Measurements from ENCODE around the gene KLF16. TPM values are rescaled to one million over a fixed set of nuclear protein-coding genes. Genes with fewer than 3 reads are reported as not detected.

Gene KLF16
- total RNA-seq, 2 experiments from 2014 or later = 22.6 to 28.1 TPM

DNA sequence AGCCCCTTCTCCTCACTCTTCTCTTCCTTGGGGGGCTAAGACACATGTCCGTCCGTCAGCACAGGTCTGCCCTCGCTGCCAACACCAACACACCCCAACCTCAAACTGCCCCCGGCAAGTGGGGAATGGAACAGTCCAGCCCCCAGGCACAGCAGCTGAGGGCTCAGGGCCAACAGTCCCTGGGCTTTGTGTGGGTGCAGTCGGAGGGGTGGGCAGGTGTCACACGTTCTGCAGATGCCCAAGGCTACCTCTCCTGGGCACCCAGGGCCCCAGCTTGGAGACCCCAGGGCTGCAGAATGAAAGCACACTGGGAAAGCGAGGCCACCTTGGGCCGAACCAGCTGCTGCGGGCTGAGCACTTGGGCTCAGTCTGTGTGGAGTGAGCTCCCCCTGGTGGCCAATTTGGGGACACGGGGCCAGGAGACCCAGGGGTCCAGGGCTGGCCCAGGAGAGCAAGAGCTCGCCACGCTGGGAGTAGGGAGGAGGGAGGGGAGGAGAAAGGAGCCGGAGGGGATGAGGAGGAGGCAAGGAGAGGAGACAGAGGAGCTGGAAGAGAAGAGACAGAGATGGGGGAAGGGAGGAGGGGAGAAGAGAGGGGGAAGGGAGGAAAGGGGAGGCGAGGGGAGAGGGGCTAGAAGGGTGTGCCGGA is 37.3 kb downstream of the KLF16 start:
- peaks cover 6% of the 10 kb centered on the region for H3K36me3 Mint-ChIP-seq
- H3K27me3 Mint-ChIP-seq = no peaks in the 10 kb centered on the region
- no peak overlapping the region for H3K27ac Mint-ChIP-seq
- ATAC-seq = peak; percentile 87
- no peaks in the 10 kb centered on the region for H3K9me3 Mint-ChIP-seq (ENCODE audit: low read depth)
- CTCF ChIA-PET = interaction anchor here (0.5 to 3.8 kb wide), 32 partner anchors 12 to 1863 kb away, joined by 3 to 42 read pairs (median 4); partner anchors contain the start of genes ATP8B3 and REEP6
- no peak overlapping the region for H3K4me3 Mint-ChIP-seq
- peak; percentile 81 for DNase-seq
- H3K4me1 Mint-ChIP-seq = no peaks in the 10 kb centered on the region

DNA sequence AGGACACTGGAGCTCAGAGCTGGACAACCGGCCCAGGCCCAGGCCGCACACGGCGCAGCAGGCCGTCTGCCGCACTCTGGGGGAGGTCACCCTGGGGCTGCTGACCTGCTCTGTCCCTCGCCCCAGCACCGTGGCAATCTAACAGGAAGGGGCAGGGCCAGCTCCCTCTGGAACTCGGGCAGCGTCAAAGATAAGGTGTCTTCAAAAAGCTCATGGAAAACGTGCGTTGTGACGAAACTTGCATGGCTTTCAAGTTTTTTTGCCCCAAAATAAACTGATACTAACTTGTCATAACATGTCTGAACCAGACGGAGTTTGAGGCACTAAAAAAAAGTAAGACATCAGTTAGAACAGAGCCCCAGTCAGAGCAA is 39.1 kb downstream of the KLF16 start:
- no peak overlapping the region for H3K4me3 Mint-ChIP-seq
- ATAC-seq (no peak), DNase-seq (no peak)
- CTCF ChIA-PET = interaction anchor here (1.2 to 3.8 kb wide), 4 partner anchors 10 to 278 kb away, joined by 3 to 32 read pairs (median 5); no protein-coding TSS in a partner anchor
- peaks cover 8% of the 10 kb centered on the region for H3K36me3 Mint-ChIP-seq
- H3K27me3 Mint-ChIP-seq = no peaks in the 10 kb centered on the region
- H3K27ac Mint-ChIP-seq = no peak overlapping the region
- H3K4me1 Mint-ChIP-seq = no peaks in the 10 kb centered on the region
- no peaks in the 10 kb centered on the region for H3K9me3 Mint-ChIP-seq (ENCODE audit: low read depth)

DNA sequence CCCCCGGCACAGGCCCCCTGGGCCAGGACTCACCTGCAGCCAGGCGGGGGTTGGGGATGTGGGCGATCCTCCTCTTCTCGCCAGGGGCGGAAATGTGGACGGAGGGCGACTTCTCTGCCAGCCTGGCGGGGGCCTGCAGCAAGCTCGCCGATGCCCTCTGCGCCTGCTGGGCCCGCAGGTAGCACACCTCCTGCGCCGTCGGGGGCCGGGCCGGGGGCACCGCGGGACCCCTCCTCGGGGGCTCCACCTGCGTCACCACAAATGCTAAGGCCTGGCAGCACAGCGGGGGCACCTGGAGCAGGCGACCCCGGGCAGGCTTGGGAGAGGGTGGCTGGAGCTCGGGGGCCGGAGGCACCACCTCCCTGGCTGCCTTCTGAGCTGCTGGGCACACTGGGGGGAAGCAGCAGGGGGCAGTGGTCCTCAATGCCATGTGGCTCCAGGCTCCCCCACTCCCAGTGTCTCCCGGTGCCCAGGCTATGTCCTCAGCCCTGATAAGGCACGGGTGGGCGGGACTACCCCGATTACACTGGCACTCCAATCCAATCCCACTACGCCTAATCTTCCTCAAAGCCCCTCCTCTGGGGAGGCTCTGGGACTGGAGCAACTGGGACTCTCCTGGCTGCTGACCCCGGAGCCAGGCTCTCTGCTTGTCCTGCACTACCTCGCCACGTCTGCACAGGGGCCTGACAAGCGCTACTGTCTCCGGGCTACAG is 39.7 kb downstream of the KLF16 start:
- no peak overlapping the region for H3K27ac Mint-ChIP-seq
- no peaks in the 10 kb centered on the region for H3K9me3 Mint-ChIP-seq (ENCODE audit: low read depth)
- H3K4me1 Mint-ChIP-seq = no peaks in the 10 kb centered on the region
- H3K36me3 Mint-ChIP-seq = peaks cover 8% of the 10 kb centered on the region
- DNase-seq (no peak), ATAC-seq (no peak)
- CTCF ChIA-PET = interaction anchor here (1.2 to 3.8 kb wide), 4 partner anchors 9 to 277 kb away, joined by 3 to 32 read pairs (median 5); no protein-coding TSS in a partner anchor
- H3K4me3 Mint-ChIP-seq = no peak overlapping the region
- H3K27me3 Mint-ChIP-seq = no peaks in the 10 kb centered on the region

DNA sequence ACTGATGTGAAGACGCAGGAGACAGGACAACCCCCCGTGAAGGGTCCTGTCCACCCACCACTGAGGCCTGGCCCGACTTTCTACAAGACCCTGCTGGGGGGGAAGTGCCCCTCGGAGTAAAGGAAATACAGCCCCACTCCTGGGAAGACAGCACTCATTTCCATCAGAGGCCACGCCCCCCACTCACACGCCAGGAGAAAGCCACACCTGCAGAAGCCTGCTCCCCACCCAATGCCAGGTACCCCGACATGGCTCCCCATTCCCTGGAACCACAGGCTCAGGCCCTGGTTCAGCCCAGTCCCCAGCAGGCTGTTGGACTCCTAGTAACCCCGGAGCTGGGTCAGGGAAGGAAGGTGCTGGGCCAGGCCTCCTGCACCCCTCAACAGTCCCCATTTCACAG is 40.4 kb downstream of the KLF16 start:
- Mint-ChIP-seq H3K4me3 (no peak overlapping the region), H3K27ac (no peak overlapping the region), H3K36me3 (peaks cover 10% of the 10 kb centered on the region), H3K4me1 (no peaks in the 10 kb centered on the region), H3K27me3 (no peaks in the 10 kb centered on the region), H3K9me3 (ENCODE audit: low read depth) (no peaks in the 10 kb centered on the region)
- no peak for DNase-seq
- no peak for ATAC-seq
- CTCF ChIA-PET = interaction anchor here (1.2 to 1.8 kb wide), 3 partner anchors 9 to 276 kb away, joined by 3 to 6 read pairs (median 4); no protein-coding TSS in a partner anchor

DNA sequence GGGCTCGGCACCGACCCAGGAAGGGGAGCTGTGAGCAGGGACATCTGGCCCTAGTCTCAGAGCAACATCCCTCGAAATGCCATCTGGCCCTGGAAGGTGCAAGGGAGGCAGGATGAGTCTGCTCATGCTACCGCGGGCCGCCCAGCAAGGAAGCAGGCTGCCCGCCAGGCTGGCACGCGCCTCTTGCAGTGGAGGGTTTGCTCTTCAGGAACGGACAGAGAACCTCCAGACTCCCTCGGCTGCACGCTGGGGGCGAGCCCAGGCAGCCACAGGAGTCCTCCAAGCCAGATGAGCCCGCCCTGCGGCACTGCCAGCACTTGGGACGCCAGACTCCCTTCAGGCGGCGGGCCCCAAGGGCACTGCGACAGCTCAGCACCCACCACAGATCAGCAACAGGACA is 41.2 kb downstream of the KLF16 start:
- CTCF ChIA-PET = interaction anchor here (1.3 kb wide), 1 partner anchor 15 kb away, joined by 3 read pairs; no protein-coding TSS in a partner anchor
- peaks cover 10% of the 10 kb centered on the region for H3K36me3 Mint-ChIP-seq
- DNase-seq (no peak), ATAC-seq (no peak)
- H3K9me3 Mint-ChIP-seq (ENCODE audit: low read depth) = no peaks in the 10 kb centered on the region
- no peak overlapping the region for H3K27ac Mint-ChIP-seq
- no peaks in the 10 kb centered on the region for H3K4me1 Mint-ChIP-seq
- H3K4me3 Mint-ChIP-seq = no peak overlapping the region
- H3K27me3 Mint-ChIP-seq = no peaks in the 10 kb centered on the region

DNA sequence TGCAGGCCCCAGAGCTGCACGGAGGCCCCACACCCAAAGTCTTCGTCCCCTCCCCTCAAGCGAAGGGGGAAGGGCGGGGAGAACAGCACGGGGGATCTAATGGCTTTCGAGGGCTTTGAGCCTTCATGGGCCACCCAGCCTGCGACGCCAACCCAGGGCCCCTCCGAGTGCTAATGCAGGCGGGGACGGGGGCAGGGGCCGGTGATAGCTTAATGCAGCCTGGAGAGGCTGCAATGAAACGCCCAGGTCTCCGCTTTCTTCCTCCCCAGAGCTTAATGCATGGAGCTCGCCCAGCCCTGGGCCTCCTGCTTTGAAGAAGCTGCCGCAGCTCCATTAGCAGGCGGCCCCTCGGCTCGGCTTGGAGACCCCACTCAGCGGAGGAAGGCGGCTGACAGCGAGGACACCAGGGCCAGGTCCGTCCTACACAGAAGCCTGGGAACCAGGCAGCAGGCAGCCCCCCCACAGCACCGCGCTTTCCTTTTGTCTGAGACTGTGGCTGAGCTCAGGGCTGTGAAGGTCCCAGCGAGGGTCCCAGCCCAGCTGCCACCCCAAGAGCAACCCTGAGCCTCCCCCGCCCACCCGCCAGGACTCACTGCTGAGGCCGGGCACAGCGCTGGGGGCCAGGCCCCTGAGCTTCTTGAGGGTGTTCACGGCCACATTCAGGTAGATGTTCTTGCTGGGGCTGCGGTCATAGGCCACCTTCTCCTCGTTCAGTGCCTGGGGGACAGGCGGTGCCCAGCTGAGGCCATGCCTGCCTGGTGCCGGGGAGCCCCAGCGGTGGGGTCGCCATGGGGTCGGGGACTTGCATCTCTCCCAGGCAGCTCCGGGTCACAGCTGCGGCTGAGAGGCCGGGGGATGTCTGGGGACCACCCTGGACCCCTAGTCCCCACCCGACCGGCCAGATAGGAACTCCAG is 43.8 kb downstream of the KLF16 start:
- Mint-ChIP-seq H3K4me3 (no peak overlapping the region), H3K27ac (no peak overlapping the region), H3K9me3 (ENCODE audit: low read depth) (no peaks in the 10 kb centered on the region), H3K36me3 (peaks cover 14% of the 10 kb centered on the region), H3K27me3 (no peaks in the 10 kb centered on the region), H3K4me1 (no peaks in the 10 kb centered on the region)
- DNase-seq (no peak), ATAC-seq (no peak)
- CTCF ChIA-PET = interaction anchor here (1.1 to 1.8 kb wide), 2 partner anchors 19 to 23 kb away, joined by 3 to 5 read pairs; no protein-coding TSS in a partner anchor

DNA sequence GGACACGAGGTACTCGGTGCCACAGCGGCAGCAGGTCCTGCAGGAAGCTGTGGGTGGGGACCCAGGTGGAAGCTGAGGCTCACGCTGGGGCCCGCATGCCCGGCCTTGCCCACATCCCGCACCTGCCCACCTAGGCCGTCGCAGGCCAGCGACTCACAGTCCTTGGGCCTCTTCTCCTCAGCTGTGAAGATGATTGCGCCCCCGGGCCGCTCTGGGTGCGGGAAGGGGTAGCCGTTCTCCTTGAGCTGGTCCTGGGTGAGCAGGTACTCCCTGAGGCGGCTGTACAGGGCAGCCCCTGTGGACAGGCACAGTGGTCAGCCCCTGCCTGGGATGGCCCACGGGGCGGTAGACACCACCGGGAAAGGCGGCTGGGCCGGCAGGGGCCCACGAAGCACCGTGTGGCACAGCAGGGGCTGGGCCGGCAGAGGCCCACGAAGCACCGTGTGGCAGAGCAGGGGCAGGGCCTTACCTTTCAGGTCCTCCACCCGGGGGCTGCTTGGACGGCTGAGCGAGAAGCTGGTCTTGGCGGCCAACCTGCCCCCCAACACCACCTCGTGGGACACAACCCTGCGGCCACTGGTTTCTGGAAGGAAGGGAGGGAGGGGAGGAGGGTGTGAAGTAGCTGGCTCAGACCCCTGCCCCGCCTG is 44.7 kb downstream of the KLF16 start:
- CTCF ChIA-PET = interaction anchor here (1.8 kb wide), 1 partner anchor 22 kb away, joined by 5 read pairs; no protein-coding TSS in a partner anchor
- Mint-ChIP-seq H3K4me1 (no peaks in the 10 kb centered on the region), H3K36me3 (peaks cover 14% of the 10 kb centered on the region), H3K4me3 (no peak overlapping the region), H3K9me3 (ENCODE audit: low read depth) (no peaks in the 10 kb centered on the region), H3K27me3 (no peaks in the 10 kb centered on the region), H3K27ac (no peak overlapping the region)
- ATAC-seq = no peak
- DNase-seq = no peak

DNA sequence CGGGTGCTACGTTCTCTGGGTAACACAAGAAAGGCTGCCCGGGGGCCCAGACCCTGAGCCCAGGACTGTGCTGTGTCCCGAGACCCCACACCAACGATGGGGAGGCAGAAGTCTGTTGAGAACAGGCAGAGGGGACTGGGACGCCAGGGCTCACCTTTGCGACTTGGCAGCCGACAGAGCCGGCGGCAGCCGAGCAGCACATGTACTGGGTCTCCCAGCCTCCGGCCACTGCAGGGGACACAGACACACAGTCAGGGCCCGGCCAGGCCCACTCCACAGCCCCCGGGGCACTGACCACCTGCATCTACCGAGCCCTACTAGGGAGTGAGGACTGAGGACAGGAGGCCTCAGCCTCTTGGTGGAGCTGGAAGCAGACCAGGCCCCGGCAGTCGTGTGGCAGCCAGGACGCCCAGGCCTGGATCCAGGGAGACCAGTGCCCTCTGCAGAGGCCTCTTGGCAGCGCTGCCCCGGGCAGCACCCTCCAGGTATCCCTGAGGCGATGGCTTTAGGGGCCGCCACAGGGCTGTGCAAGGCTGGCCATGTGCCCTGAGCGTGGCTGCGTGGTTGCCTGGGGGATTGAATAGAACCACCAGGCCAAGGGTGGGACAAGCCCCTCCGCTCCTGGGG is 45.7 kb downstream of the KLF16 start:
- Mint-ChIP-seq H3K36me3 (peaks cover 14% of the 10 kb centered on the region), H3K27me3 (no peaks in the 10 kb centered on the region), H3K27ac (no peak overlapping the region), H3K4me3 (no peak overlapping the region), H3K9me3 (ENCODE audit: low read depth) (no peaks in the 10 kb centered on the region), H3K4me1 (peaks cover 6% of the 10 kb centered on the region)
- DNase-seq = no peak
- ATAC-seq = no peak
- CTCF ChIA-PET = interaction anchor here (1.6 kb wide), 1 partner anchor 20 kb away, joined by 5 read pairs; no protein-coding TSS in a partner anchor

DNA sequence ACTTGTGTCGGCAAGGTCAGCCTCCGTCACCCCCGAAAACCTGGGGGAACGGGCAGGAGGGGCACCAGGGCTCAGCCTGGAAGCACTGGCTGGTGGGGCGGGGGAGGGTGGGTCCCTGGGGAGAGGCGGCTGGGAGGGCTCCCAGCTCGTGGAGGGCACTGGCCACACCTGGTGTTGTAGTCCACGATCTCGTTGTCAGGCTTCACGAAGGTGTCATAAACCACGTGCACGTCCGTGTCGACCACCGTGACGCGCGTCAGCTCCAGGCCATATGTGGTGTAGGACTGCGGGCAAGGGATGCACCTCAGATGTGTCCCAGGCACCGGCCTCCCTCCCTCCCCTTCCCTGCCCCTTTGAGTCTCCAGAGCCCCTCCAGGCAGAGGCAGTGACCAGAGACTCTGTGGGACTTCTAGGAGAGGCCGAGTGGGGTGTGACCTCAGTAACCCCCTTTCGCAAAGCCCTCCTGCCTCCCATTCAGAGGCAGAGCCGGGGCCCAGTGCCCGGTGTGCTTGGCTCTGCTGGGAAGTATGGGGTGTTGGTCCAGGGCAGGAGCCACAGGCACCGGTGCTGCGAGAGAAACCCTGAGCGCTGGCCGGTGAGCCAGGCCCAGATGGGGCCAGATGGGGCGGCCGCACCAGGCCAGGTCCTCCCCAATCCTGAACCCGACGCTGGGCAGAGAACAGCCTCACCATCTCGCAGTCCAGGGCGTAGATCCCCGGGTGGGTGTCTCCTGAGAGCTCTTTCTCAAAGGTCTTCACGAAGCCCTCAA is 46.7 kb downstream of the KLF16 start:
- Mint-ChIP-seq H3K4me1 (peaks cover 9% of the 10 kb centered on the region), H3K27me3 (no peaks in the 10 kb centered on the region), H3K27ac (no peak overlapping the region), H3K4me3 (no peak overlapping the region), H3K36me3 (peaks cover 14% of the 10 kb centered on the region), H3K9me3 (ENCODE audit: low read depth) (no peaks in the 10 kb centered on the region)
- no peak for ATAC-seq
- CTCF ChIA-PET = interaction anchor here (1.6 kb wide), 1 partner anchor 21 kb away, joined by 5 read pairs; no protein-coding TSS in a partner anchor
- DNase-seq = no peak

DNA sequence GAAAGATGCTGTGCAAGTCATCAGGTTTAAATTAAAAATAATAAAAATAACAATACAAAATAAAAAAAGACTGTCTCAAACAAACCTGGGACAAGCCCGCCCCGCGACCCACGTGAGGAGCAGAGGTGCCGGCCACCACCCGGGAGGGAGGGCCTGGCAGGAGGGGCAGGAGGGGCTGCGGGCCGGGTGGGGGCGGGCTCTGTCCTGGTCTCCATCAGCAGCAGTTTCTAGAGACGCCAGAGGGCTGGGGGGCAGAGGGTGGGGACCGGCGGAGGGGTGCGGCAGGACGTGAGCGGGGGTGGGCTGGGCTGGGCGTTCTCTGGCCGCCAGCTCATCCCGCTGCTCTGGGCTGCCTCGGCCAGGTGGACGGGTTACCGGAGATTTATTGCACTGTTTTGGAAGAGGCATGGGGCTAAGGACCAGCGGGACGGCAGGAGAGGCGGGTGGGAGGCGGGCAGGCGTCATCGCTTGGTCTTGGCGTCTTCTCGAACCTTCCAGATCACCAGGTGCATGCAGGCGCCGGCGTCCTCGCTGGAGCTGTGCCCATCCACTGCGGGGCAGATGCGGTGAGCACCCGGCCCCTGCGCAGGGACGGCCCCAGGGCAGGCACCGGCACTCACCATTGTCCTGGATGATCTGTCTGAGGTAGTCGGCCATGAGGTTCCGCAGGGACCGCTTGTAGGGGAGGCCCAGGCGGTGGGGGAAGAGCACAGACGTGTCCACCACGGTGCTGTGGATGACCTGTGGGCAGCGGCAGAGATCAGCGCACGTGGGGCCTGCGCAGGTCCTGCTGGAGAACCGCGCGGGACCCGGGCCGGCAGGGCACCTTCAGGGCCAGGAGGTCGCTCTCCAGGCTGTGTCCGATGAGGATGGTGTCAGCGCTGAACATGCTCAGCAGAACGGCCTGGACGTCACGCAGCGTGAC is 47.5 kb downstream of the KLF16 start:
- no peak for DNase-seq
- H3K4me1 Mint-ChIP-seq = peaks cover 13% of the 10 kb centered on the region
- ATAC-seq = no peak
- CTCF ChIA-PET = interaction anchor here (2.9 kb wide), 1 partner anchor 10 kb away, joined by 19 read pairs; no protein-coding TSS in a partner anchor
- H3K4me3 Mint-ChIP-seq = no peak overlapping the region
- peaks cover 12% of the 10 kb centered on the region for H3K36me3 Mint-ChIP-seq
- H3K9me3 Mint-ChIP-seq (ENCODE audit: low read depth) = no peaks in the 10 kb centered on the region
- no peak overlapping the region for H3K27ac Mint-ChIP-seq
- H3K27me3 Mint-ChIP-seq = no peaks in the 10 kb centered on the region
